ENCODE measurements around the gene AS3MT.
"Not testable (repeated sequence)": the region's sequence is repeated elsewhere in the genome, so short reads cannot be mapped to it uniquely, and the experiment has no call there.

Gene AS3MT

DNA sequence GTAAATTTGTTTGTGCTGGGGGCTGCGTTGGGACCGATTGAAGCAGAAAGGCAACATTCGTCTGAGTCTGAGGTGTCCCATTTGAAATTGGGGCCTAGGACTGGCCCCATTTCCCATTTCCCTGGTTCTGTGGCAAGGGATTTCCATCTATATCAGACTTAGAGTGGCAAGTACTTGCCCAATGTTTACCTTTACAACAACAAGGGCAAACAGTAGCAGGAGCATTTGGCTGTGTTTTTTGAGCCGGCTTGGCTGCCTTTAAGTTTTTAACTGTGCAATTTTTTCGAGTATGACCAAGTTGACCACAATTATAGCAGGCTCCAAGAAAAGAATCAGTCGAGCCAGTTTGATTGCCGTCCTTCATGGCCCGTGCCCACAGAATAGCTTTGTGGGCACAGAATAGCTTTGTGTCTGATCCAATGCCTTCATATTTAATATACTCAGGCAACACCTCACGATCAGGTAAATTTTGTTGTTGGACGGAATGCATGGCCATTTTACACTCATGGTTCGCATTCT is 27.4 kb upstream of the AS3MT start:
- H3K4me3 ChIP-seq (ENCODE audit: low read length) = no peak overlapping the region
- TF ChIP-seq ZNF274 (IDR thresholded peaks at IDR 0.05; ENCODE audit: low read depth, low read length) = no peak

DNA sequence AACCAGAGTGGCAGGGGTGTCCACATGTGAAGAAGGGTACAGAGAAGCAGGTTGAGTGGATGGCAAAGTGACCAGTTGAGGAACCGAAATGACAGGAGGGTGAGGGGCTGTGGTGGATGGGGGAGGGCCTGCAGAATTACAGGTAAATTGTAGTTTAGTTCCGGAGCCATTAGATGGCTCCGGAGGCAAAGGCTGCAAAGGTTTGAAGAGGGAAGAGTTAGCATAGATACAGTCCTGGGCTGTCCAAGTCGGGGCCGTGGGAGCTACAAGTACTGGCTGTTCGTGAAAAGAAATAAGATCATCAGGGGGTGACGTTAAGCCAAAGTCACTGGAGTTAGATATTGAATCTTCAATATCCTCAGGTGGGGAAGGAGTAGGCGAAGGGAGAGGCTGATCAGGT is 26.1 kb upstream of the AS3MT start:
- H3K4me3 ChIP-seq (ENCODE audit: low read length) = not testable (repeated sequence)

DNA sequence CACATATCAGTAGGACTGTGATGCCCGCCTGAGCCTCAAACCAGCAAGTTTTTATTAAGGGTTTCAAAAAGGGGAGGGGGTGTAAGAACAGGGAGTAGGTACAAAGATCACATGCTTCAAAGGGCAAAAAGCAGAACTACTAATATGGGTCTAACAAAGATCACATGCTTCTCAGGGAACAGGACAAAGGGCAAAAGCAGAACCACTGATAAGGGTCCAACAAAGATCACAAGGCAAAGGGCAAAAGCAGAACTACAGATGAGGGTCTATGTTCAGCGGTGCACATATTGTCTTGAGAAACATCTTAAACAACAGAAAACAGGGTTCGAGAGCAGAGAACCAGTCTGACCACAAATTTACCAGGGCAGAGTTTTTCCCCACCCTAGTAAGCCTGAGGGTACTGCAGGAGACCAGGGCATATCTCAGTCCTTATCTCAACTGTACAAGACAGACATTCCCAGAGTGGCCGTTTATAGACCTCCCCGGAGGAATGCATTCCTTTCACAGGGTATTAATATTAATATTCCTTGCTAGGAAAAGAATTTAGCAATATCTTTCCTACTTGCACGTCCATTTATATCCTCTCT is 25.0 kb upstream of the AS3MT start:
- H3K4me3 ChIP-seq (ENCODE audit: low read length) = not testable (repeated sequence)

DNA sequence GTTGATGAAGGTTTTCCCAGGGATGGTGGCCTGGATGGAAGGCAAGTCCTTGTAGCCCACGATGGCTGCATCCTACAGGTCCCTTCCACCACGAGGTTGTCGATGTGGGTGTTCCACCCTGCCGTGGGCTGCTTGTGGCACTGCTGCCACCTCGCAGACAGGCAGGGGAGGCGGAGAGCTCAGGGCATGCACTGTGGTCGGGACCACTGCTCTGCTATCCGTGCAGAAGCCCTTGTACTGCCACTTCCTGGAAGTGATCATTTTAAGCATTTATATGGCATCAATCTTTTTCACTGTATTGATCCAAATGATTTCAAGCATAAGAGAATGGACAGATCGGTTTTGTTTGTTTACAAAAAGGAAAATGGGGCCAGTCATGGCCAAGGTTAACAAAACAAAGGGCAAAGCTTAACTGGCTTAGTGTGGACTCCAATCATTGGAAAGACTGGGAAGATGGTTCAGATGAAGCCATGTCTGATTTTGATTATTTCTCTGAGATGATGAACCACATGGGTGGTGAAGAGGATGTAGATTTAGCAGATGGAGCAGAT is 23.8 kb upstream of the AS3MT start:
- H3K4me3 ChIP-seq (ENCODE audit: low read length) = no peak overlapping the region
- no peak for TF ChIP-seq ZNF274 (IDR thresholded peaks at IDR 0.05; ENCODE audit: low read depth, low read length)

DNA sequence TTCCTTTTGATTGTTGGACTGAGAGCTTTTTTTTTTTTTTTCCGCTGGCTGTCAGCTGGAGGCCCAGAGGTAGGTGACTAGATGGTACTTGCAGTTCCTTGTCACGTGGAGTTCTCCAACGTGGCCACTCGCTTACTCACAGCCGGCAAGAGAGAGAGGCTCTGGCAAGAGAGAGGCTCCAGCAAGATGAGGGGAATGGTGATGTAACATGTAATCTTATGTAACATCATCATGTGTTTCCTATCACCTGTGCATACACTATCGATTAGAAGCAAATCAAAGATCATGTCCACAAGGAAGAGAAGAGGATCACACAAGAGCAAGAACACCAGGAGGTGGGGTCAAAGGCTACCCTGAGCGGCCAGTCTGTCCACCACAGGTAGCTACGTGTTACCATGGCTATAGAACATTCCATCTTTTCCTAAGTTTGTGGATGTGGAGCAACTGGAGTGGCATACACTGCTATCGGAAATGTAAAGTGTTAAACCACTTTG is 19.2 kb upstream of the AS3MT start:
- H3K4me3 ChIP-seq (ENCODE audit: low read length) = no peak overlapping the region
- no peak for TF ChIP-seq ZNF274 (IDR thresholded peaks at IDR 0.05; ENCODE audit: low read depth, low read length)

DNA sequence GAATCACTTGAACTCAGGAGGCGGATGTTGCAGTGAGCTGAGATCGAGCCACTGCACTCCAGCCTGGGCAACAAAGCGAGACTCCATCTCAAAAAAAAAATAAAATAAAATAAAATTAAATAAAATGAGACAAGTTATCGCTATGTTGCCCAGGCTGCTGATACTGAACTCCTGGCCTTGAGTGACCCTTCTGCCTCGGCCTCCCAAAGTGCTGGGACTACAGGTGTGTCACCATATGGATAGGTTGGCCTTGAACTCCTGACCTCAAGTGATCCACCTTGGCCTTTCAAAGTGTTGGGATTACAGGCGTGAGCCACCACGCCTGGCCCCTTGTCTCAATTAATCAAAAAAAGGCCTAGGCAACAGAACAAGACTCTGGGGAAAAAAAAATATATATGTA is 16.0 kb upstream of the AS3MT start:
- not testable (repeated sequence) for H3K4me3 ChIP-seq (ENCODE audit: low read length)

DNA sequence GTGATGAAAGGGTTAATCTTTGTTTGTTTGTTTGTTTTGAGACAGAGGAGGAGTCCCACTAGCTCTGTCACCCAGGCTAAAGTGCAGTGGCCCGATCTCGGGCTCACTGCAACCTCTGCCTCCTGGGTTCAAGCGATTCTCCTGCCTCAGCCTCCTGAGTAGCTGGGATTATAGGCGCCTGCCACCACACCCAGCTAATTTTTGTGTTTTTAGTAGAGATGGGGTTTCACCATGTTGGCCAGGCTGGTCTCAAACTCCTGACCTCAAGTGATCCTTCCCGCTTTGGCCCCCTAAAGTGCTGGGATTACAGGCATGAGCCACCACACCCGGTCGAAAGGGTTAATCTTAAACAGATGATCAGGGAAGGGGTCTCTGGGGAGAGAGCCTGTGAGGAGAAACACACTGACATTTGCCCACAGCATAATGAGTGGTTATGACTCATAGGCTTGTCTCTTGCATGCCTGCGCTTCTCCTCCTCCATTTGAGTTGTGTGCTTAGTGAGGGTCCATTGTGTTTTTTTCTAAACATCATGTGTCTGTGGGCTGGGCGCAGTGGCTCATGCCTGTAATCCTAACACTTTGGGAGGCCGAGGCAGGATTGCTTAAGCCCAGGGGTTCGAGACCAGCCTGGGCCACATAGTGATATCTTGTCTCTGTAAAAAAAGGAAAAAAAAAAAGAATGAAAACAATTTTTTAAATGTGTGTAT is 13.4 kb upstream of the AS3MT start:
- H3K4me3 ChIP-seq (ENCODE audit: low read length) = not testable (repeated sequence)

DNA sequence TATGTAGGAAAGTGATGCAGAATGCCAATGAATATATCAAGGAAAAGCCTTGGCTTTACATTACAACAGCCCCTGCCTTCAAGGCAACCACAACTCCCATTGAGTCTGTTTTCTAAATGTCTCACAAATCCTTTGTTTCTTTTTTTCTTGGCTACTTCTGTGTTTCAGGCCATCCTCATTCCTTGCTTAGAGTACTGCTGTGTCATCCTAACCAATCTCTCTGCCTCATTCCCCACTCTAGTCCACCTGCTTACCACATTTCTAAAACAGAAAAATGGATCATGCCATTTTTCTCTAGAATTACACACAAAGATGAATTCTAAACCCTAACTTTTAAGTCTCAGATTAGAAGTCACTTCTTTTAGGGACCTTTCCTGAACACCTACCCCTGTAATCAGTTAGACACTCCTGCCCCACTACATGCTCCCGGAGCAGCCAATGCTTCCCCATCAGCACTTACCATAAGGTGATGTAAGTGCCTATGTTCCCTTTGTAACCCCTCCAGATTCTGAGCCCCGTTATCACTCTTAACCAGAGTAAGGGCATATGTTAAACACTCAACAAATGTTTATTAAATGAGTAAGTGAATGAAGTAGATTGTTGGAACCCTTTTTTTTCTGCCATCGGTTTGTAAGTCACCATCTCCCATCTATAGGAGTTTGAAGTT is 12.4 kb upstream of the AS3MT start:
- TF ChIP-seq ZNF274 (IDR thresholded peaks at IDR 0.05; ENCODE audit: low read depth, low read length) = no peak
- H3K4me3 ChIP-seq (ENCODE audit: low read length) = no peak overlapping the region

DNA sequence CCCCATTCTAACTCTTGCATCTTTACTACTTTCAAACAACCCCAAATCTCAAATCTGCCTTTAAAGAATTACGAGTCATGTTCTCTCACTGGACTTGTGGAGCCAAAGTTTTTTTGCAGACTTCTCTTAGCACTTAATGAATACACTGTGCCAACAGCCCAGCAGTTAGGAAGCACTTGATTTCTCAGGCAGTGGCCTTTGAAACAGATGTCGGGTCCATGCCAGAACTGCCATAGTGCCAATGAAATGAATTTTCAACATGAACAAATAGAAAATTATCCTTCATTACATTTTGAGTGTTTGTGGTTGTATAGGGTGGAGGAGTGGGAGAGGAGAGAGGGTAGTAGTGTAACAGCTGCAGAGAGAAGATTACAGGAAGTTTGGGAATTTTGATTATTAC is 9.4 kb upstream of the AS3MT start:
- TF ChIP-seq ZNF274 (IDR thresholded peaks at IDR 0.05; ENCODE audit: low read depth, low read length) = no peak
- H3K4me3 ChIP-seq (ENCODE audit: low read length) = no peak overlapping the region

DNA sequence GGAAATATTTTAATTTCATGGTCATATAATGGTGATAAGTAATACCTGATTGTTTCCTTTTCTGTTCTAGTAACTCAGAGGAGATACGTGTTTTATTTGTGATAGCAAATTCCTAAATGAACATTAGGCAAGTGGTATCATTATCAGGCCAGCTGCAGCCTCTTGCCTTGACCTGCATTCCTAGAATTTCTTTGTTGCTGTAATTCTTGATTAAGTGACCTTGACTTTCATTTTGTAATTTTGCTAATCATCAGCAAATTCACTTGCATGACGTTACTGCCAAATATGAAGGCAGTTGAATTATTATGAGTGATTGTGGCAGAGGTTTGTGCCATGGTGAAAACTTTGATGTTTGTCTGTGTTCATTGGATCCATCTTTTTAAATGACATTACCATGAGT is 5.6 kb upstream of the AS3MT start:
- TF ChIP-seq ZNF274 (IDR thresholded peaks at IDR 0.05; ENCODE audit: low read depth, low read length) = no peak
- H3K4me3 ChIP-seq (ENCODE audit: low read length) = no peak overlapping the region

DNA sequence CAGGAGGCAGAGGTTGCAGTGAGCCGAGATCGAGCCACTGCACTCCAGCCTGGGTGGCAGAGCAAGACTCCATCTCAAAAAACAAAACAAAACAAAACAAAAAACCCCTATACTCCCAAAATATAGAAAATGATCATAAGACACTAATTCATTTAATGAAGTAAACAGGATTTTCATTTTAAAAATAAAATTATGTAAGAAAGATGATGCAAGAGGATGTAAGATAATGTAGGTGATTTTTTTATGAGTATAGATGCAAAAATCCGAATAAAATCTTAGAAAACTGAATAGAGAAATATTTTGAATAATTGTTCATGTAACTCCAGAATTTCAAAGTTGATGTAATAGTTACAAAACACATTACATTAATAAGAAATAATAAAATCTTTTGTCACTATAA is 3.6 kb upstream of the AS3MT start:
- TF ChIP-seq ZNF274 (IDR thresholded peaks at IDR 0.05; ENCODE audit: low read depth, low read length) = no peak
- no peak overlapping the region for H3K4me3 ChIP-seq (ENCODE audit: low read length)

DNA sequence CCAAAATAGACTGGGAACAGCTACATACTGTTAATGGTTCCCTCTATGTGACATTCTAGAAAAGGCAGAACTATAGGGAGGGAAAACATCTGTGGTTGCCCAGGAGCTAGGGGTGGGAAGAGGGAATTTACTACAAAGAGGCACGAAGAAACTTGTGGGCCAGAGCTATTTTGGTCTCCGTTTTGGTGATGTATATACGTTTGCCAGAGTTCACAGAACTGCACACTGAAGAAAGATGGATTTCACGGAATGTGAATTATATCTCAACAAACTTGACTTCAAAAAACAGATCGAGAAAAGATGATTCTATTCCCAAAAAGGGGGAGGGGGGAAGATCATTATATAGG is 386 bp upstream of the AS3MT start:
- peak overlapping the region; percentile 65; the same call in 1 of the 2 replicates for H3K4me3 ChIP-seq (ENCODE audit: low read length)
- no peak for TF ChIP-seq ZNF274 (IDR thresholded peaks at IDR 0.05; ENCODE audit: low read depth, low read length)

DNA sequence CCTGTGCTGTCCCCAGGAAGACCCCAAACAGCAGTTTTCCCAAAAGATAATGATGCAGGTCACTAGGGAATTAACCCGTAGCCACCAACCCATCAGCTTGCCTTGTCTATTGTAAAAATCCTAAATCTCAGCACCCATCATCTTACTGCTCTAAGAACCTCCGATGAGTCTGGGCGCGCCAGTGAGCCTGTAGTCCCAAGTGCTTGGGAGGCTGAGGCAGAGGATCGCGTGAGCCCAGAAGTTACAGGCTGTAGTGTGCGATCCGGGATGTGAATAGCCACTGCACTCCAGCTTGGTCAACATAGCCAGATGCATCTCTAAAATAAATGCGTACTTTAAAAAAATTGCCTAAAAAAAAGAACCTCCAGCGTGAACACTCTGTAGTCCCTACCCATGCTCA is 951 bp downstream of the AS3MT start:
- H3K4me3 ChIP-seq (ENCODE audit: low read length) = no peak overlapping the region; the same call in 1 of the 2 replicates
- no peak for TF ChIP-seq ZNF274 (IDR thresholded peaks at IDR 0.05; ENCODE audit: low read depth, low read length)

DNA sequence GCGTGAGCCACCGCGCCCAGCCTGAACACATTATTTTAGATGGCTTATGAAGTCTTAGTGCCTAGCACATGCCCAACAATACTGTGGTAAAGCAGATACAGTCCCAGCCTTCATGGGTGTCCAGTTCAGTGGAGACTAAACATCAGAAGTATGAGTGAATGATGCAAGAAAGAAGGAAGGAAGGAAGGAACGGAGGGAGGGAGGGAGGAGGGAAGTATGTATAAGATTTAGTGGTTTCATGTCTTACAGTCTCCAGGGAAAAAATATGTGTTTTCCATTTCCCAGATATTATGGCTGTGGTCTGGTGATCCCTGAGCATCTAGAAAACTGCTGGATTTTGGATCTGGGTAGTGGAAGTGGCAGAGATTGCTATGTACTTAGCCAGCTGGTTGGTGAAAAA is 2.9 kb downstream of the AS3MT start:
- TF ChIP-seq ZNF274 (IDR thresholded peaks at IDR 0.05; ENCODE audit: low read depth, low read length) = no peak
- H3K4me3 ChIP-seq (ENCODE audit: low read length) = no peak overlapping the region

DNA sequence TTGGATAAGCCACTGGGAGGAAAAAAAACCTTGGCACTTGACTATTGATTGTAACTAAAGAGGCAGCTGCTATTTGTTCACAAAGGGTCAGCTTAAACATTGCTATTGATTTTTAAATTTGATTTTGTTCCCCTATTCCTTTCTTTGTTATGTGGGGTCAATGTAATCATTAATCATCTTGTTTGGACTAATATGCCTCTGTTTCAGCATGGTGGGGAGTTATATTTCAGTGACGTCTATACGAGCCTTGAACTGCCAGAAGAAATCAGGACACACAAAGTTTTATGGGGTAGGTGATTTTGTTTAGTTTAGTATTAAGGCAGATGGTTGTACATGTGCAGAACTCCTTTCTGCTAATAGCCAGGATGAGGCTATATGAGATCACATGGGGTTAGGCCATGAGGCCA is 7.5 kb downstream of the AS3MT start:
- no peak for TF ChIP-seq ZNF274 (IDR thresholded peaks at IDR 0.05; ENCODE audit: low read depth, low read length)
- no peak overlapping the region for H3K4me3 ChIP-seq (ENCODE audit: low read length)

Data from GM08714 (cell line).